IMR-90 (cell line): ENCODE results near the gene PLD3.

Experiments
- CEBPB ChIP-seq: IDR thresholded peaks from 2 replicates; pipeline ENCODE4 v1.6.1; 2012; ENCODE audit warnings: low read depth, low read length, improper control_type of control experiment
- CTCF ChIP-seq: conservative IDR thresholded peaks from 2 replicates; pipeline ENCODE4 v1.5.1; 2012; ENCODE audit warnings: mild to moderate bottlenecking, low read depth, low read length, improper control_type of control experiment
- MAZ ChIP-seq: IDR thresholded peaks from 2 replicates; pipeline ENCODE4 v1.6.1; 2012; ENCODE audit warnings: low read depth, mild to moderate bottlenecking, low read length, improper control_type of control experiment, moderate library complexity, borderline replicate concordance
- POLR2A ChIP-seq: IDR thresholded peaks from 2 replicates; pipeline ENCODE4 v1.6.1; 2012; ENCODE audit warnings: mild to moderate bottlenecking, low read depth, low read length
- RAD21 ChIP-seq: IDR thresholded peaks from 2 replicates; pipeline ENCODE4 v1.6.1; 2012; ENCODE audit warnings: low read length, improper control_type of control experiment
- RFX5 ChIP-seq: IDR thresholded peaks from 2 replicates; pipeline ENCODE4 v1.8.0; 2012; ENCODE audit warnings: low read depth, mild to moderate bottlenecking, low read length, moderate library complexity

- no peak for TF ChIP-seq MAZ
- no peak for TF ChIP-seq CTCF
- no peak for TF ChIP-seq RFX5
- no peak for TF ChIP-seq POLR2A
- no peak for TF ChIP-seq RAD21
- no peak for TF ChIP-seq CEBPB
These were observed 10.3 kb downstream of the PLD3 start for GRCh38 chr19:40358773-40359172.
